ENCODE results near the gene PSMG4. TPM values are rescaled to one million over a fixed set of nuclear protein-coding genes. Genes with fewer than 3 reads are reported as not detected.

Gene PSMG4
- polyA plus RNA-seq, 2 of the 4 experiments (the other 2 are of a cell fraction): 15.0 to 21.9 TPM

DNA sequence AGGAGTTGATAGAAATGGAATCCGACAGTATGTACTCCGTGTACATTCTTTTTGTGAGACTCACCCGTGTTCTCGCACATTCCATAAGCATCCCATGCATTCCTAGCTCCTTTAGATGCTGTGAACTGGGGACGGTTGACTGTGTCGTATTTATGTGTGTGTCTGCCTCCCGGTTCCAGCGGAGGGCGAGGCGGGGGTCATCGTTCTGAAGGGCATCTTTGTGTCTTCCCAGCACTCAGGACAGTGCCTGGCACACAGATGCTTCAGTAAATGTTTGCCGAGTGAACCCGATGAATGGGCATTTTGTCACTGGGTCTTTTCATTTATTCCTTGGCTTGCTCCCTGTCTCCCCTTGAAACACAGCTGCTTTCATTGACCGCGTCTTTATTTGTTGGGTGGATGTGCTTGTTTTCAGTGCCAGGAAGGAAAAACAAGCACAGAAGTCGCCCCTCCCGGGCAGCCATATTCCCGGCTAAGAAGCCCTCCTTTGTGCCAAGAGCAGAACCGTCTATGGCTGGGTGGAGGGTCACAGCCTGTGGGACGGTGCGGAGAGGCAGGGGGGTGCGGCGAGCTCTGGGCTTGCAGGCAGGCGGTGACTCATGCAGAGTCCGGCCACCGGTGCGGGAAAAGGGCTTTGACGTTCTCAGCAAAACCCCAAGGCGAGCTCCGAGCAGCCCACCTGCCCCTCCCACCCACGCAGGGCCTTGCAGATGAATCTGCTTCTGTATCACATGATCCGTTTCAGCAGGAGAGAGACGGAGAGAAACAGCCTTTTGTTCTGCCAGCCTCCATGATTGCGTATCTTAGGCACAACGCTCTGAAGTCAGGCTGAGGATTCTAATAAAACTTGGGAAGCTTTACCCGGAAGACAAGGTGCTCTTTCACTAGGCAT is 11.2 kb upstream of the PSMG4 start:
- TF ChIP-seq, protein P1, sequence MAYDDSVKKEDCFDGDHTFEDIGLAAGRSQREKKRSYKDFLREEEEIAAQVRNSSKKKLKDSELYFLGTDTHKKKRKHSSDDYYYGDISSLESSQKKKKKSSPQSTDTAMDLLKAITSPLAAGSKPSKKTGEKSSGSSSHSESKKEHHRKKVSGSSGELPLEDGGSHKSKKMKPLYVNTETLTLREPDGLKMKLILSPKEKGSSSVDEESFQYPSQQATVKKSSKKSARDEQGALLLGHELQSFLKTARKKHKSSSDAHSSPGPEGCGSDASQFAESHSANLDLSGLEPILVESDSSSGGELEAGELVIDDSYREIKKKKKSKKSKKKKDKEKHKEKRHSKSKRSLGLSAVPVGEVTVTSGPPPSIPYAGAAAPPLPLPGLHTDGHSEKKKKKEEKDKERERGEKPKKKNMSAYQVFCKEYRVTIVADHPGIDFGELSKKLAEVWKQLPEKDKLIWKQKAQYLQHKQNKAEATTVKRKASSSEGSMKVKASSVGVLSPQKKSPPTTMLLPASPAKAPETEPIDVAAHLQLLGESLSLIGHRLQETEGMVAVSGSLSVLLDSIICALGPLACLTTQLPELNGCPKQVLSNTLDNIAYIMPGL (CRISPR knock-in tag; IDR thresholded peaks at IDR 0.05; ENCODE audit: borderline replicate concordance): no peak
- no peak for TF ChIP-seq FOSL2 (IDR thresholded peaks at IDR 0.05)
- TF ChIP-seq FOSL2 (CRISPR knock-in tag; IDR thresholded peaks at IDR 0.05): peak; percentile 43; the same call in 1 of the 2 replicates
- ChIA-PET POLR2A (interaction anchor here (1.7 kb wide), 1 partner anchor 16 kb away, joined by 5 read pairs; no protein-coding TSS in a partner anchor), CTCF (interaction anchor here (0.6 to 6.8 kb wide), 7 partner anchors 9 to 494 kb away, joined by 3 to 54 read pairs (median 3); partner anchors contain the start of gene TUBB2A)
- 51% methylated on average over 26 of the region's 36 CpGs for WGBS (ENCODE audit: missing lambda C conversion rate)
- Histone ChIP-seq H3K4me2 (peak overlapping the region; percentile 70), H3K4me1 (peaks cover 6% of the 10 kb centered on the region; the same call in 1 of the 3 replicates), H3K27ac (peak overlapping the region; percentile 59 to 79; a peak in 5 of 6 replicates), H3K9me3 (no peaks in the 10 kb centered on the region), H3K4me3 (peak overlapping the region; percentile 31)
- FAIRE-seq (no peak), ATAC-seq (peak; percentile 44 to 65; a peak in 4 of 6 replicates), DNase-seq (ENCODE audit: low read depth in 1 of 2, low spot score in 1 of 2) (peak; percentile 24 to 35)

DNA sequence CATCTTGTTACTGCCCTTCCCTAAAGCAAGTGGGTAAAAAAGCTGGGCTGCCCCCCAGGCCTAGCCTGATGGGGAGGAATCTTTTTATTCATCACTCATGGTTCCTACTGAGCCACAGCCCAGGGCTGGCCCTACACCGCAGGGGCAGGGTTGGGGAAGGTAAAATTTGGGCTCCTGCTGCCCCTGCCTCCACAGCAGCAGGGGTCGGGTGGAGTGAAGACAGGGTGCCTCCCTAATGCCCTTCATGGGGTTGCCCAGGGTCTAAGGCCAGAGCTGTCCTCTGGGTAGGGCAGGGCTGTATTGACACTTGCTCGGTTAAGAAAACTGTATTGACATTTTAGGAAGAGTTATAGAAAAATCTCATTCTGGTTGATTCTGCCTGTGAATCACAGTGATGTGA is 8.9 kb upstream of the PSMG4 start:
- no peak overlapping the region for H3K4me2 ChIP-seq
- H3K9me3 ChIP-seq: no peaks in the 10 kb centered on the region
- no peak overlapping the region for H3K27ac ChIP-seq
- TF ChIP-seq GATA3 (IDR thresholded peaks at IDR 0.05; ENCODE audit: borderline replicate concordance): no peak
- no peak for TF ChIP-seq RCOR1 (IDR thresholded peaks at IDR 0.05; ENCODE audit: low read depth, low read length)
- TF ChIP-seq HDAC2 (IDR thresholded peaks at IDR 0.05): no peak
- no peak for TF ChIP-seq CEBPB (IDR thresholded peaks at IDR 0.05)
- TF ChIP-seq, protein P2, sequence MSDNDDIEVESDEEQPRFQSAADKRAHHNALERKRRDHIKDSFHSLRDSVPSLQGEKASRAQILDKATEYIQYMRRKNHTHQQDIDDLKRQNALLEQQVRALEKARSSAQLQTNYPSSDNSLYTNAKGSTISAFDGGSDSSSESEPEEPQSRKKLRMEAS (IDR thresholded peaks at IDR 0.05): no peak
- TF ChIP-seq, protein P3, sequence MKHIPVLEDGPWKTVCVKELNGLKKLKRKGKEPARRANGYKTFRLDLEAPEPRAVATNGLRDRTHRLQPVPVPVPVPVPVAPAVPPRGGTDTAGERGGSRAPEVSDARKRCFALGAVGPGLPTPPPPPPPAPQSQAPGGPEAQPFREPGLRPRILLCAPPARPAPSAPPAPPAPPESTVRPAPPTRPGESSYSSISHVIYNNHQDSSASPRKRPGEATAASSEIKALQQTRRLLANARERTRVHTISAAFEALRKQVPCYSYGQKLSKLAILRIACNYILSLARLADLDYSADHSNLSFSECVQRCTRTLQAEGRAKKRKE (CRISPR knock-in tag; IDR thresholded peaks at IDR 0.05; ENCODE audit: low read depth): no peak
- no peak for TF ChIP-seq RNF2 (IDR thresholded peaks at IDR 0.05; ENCODE audit: borderline replicate concordance, low read depth)
- TF ChIP-seq TP53 (CRISPR knock-in tag; IDR thresholded peaks at IDR 0.05): no peak
- H3K4me1 ChIP-seq: peaks cover 6% of the 10 kb centered on the region; the same call in 1 of the 3 replicates
- POLR2A ChIA-PET: interaction anchor here (3.2 kb wide), 1 partner anchor 92 kb away, joined by 9 read pairs; the partner anchor contains the start of gene TUBB2A
- no peak overlapping the region for H3K4me3 ChIP-seq
- CTCF ChIA-PET: interaction anchor here (0.7 to 6.8 kb wide), 6 partner anchors 12 to 121 kb away, joined by 3 to 54 read pairs (median 7); no protein-coding TSS in a partner anchor
- DNase-seq (ENCODE audit: low read depth in 1 of 2, low spot score in 1 of 2) (no peak), ATAC-seq (no peak), FAIRE-seq (no peak)
- 100% methylated on average over 3 of the region's 3 CpGs for WGBS (ENCODE audit: missing lambda C conversion rate)

DNA sequence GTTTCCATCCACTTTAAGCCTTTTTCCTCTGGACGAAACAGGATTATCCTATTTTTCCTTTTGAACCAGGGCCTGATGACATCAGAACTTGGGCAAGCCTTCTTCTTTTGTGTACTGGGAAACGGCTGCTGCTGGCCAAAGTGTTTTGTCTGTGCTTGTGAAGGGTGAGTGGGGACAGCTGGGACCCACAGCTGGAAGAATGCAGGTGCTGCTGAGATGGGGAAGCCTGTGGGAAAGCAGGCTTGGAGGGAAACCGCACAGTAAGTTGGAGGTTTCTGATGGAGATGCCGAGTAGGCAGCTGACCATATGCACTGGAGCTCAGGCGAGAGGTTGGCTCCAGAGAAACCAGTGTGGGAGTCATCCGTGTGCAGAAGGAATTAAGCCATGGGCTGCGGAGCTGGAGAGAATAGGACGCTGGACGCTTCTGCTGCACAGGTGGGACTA is 8.5 kb upstream of the PSMG4 start:
- WGBS (ENCODE audit: missing lambda C conversion rate): 85% methylated on average over 9 of the region's 9 CpGs
- ChIA-PET CTCF (interaction anchor here (0.9 to 6.8 kb wide), 10 partner anchors 12 to 125 kb away, joined by 4 to 54 read pairs (median 7); no protein-coding TSS in a partner anchor), POLR2A (interaction anchor here (3.2 kb wide), 1 partner anchor 93 kb away, joined by 9 read pairs; the partner anchor contains the start of gene TUBB2A)
- Histone ChIP-seq H3K4me2 (no peak overlapping the region), H3K27ac (no peak overlapping the region), H3K9me3 (no peaks in the 10 kb centered on the region), H3K4me3 (no peak overlapping the region), H3K4me1 (peaks cover 6% of the 10 kb centered on the region; the same call in 1 of the 3 replicates)
- no peak for FAIRE-seq
- no peak for DNase-seq (ENCODE audit: low read depth in 1 of 2, low spot score in 1 of 2)
- no peak for ATAC-seq
- no peak for TF ChIP-seq NPAS2 (CRISPR knock-in tag; IDR thresholded peaks at IDR 0.05; ENCODE audit: borderline replicate concordance)
- no peak for TF ChIP-seq HEYL (CRISPR knock-in tag; IDR thresholded peaks at IDR 0.05)
- no peak for TF ChIP-seq GATA3 (IDR thresholded peaks at IDR 0.05; ENCODE audit: borderline replicate concordance)
- TF ChIP-seq SMC3 (IDR thresholded peaks at IDR 0.05): no peak
- TF ChIP-seq CEBPB (IDR thresholded peaks at IDR 0.05): no peak
- TF ChIP-seq ZNF302 (CRISPR knock-in tag; IDR thresholded peaks at IDR 0.05): no peak
- no peak for TF ChIP-seq EHMT2 (IDR thresholded peaks at IDR 0.05; ENCODE audit: low read depth)
- no peak for TF ChIP-seq KDM5A (IDR thresholded peaks at IDR 0.05)
- TF ChIP-seq BHLHE40 (IDR thresholded peaks at IDR 0.05; ENCODE audit: low read depth, low read length): no peak
- TF ChIP-seq HOXB5 (CRISPR knock-in tag; IDR thresholded peaks at IDR 0.05): no peak
- TF ChIP-seq, protein P1 (CRISPR knock-in tag; IDR thresholded peaks at IDR 0.05; ENCODE audit: borderline replicate concordance): no peak
- TF ChIP-seq, protein P4, sequence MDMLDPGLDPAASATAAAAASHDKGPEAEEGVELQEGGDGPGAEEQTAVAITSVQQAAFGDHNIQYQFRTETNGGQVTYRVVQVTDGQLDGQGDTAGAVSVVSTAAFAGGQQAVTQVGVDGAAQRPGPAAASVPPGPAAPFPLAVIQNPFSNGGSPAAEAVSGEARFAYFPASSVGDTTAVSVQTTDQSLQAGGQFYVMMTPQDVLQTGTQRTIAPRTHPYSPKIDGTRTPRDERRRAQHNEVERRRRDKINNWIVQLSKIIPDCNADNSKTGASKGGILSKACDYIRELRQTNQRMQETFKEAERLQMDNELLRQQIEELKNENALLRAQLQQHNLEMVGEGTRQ (IDR thresholded peaks at IDR 0.05): no peak
- TF ChIP-seq MAFK (IDR thresholded peaks at IDR 0.05; ENCODE audit: partially characterized antibody): no peak
- TF ChIP-seq, protein P5, sequence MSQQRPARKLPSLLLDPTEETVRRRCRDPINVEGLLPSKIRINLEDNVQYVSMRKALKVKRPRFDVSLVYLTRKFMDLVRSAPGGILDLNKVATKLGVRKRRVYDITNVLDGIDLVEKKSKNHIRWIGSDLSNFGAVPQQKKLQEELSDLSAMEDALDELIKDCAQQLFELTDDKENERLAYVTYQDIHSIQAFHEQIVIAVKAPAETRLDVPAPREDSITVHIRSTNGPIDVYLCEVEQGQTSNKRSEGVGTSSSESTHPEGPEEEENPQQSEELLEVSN (IDR thresholded peaks at IDR 0.05; ENCODE audit: borderline replicate concordance, low read depth): no peak
- TF ChIP-seq CHD2 (IDR thresholded peaks at IDR 0.05; ENCODE audit: low read length, partially characterized antibody): no peak

Measured in A549 (cell line).